Omental fat pad (tissue), 4 donors: Measurements from ENCODE around the gene EIF2S2. TPM values are rescaled to one million over a fixed set of nuclear protein-coding genes. Genes with fewer than 3 reads are reported as not detected.

Experiments
- ATAC-seq: fragments of 150-250 bp; one replicate; pipeline ENCODE4 v1.9.1; 2016; ENCODE audit warnings: mild to moderate bottlenecking, moderate library complexity; ENCODE audit not compliant: low FRiP score
- DNase-seq: peaks from one replicate; pipeline ENCODE4 v3.0.0-alpha.2; 2019; ENCODE audit warnings: low spot score
- total RNA-seq, 4 donors: library from RNA; depleted of rRNA; stranded (reverse); fragments of >200 nt; gene quantifications; one replicate each; pipeline ENCODE4 v1.1.0, GENCODE V29; 2016
- TF ChIP-seq, protein P1 (sequence below), 3 donors: fragments of 450-650 bp; IDR thresholded peaks; one replicate each; pipeline ENCODE4 v1.5.1; 2016 to 2017; ENCODE audit warnings: antibody characterized with exemption in 3 of 3, mild to moderate bottlenecking in 3 of 3, moderate library complexity in 2 of 3

EIF2S2 gene
- total RNA-seq, 4 donors from 2014 or later: 39.2 to 64.8 (median 51.7) TPM

GRCh38 chr20:34093895-34094294 is 18.1 kb downstream of the EIF2S2 start:
- DNase-seq: no peak
- TF ChIP-seq, protein P1, sequence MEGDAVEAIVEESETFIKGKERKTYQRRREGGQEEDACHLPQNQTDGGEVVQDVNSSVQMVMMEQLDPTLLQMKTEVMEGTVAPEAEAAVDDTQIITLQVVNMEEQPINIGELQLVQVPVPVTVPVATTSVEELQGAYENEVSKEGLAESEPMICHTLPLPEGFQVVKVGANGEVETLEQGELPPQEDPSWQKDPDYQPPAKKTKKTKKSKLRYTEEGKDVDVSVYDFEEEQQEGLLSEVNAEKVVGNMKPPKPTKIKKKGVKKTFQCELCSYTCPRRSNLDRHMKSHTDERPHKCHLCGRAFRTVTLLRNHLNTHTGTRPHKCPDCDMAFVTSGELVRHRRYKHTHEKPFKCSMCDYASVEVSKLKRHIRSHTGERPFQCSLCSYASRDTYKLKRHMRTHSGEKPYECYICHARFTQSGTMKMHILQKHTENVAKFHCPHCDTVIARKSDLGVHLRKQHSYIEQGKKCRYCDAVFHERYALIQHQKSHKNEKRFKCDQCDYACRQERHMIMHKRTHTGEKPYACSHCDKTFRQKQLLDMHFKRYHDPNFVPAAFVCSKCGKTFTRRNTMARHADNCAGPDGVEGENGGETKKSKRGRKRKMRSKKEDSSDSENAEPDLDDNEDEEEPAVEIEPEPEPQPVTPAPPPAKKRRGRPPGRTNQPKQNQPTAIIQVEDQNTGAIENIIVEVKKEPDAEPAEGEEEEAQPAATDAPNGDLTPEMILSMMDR (IDR thresholded peaks at IDR 0.05): no peak

DNA sequence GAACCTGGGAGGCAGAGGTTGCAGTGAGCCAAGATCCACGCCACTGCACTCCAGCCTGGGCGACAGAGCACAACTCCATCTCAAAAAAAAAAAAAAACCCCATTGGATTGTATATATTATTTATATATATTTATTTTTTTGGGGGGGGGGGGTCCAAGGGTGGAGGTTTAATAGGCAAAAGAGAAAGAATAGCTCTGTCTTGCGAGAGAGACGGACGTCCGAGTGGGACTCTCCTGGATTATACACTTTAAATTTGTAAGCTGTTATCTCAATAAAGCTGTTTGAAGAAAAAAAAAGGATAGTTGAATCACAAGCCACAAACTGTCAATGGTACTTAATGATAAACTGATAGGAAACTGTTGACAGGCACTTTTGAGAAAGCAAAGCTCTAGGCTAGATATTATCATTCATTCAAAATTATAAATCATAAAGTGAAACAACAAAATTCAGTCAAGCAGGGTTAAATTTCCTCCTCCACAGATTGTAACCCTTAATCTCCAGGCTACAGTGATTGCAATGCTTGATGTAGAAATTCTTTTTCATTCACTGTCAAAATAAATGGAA is 20.3 kb downstream of the EIF2S2 start:
- TF ChIP-seq, protein P1 (IDR thresholded peaks at IDR 0.05): no peak
- no peak for DNase-seq

More at GRCh38 chr20:34093895-34094294, 18.1 kb downstream of the EIF2S2 start:
- ATAC-seq: no peak

DNA sequence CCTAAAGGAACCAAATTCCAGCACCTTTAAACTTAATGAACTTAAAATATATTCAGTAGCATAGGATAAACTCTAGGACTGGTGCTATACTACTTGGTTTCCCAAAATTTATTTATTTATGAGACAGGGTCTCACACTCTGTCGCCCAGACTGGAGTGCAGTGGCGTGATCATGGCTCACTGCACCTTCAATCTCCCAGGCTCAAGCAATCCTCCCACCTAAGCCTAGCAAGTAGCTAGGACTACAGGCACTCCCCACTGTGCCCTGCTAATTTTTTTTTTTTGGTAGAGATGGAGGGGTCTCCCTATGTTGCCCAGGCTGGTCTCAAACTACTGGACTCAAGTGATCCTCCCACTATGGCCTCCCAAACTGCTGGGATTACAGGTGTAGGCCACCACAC is 21.4 kb downstream of the EIF2S2 start:
- TF ChIP-seq, protein P1 (IDR thresholded peaks at IDR 0.05): no peak
- no peak for ATAC-seq
- no peak for DNase-seq

More for the DNA sequence above, 20.3 kb downstream of the EIF2S2 start:
- no peak for ATAC-seq

- no peak for ATAC-seq
- no peak for DNase-seq
- TF ChIP-seq, protein P1 (IDR thresholded peaks at IDR 0.05): no peak
These were observed 22.2 kb downstream of the EIF2S2 start for GRCh38 chr20:34089655-34090345.

DNA sequence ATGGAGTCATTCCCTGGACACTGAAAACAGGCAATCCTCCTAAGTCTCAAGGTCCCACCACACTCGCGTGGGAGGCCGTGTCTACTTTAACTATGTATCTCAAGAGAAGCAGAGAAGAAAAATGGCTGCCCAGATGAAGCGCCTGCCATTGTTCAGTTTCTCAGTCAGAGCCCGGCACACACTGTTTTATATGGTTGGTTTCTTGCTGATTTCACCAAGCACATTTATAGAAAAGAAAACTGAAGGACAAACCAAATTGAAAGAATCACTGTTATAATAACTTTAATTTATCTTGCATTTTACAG is 22.9 kb downstream of the EIF2S2 start:
- no peak for DNase-seq
- no peak for ATAC-seq
- TF ChIP-seq, protein P1 (IDR thresholded peaks at IDR 0.05): no peak

DNA sequence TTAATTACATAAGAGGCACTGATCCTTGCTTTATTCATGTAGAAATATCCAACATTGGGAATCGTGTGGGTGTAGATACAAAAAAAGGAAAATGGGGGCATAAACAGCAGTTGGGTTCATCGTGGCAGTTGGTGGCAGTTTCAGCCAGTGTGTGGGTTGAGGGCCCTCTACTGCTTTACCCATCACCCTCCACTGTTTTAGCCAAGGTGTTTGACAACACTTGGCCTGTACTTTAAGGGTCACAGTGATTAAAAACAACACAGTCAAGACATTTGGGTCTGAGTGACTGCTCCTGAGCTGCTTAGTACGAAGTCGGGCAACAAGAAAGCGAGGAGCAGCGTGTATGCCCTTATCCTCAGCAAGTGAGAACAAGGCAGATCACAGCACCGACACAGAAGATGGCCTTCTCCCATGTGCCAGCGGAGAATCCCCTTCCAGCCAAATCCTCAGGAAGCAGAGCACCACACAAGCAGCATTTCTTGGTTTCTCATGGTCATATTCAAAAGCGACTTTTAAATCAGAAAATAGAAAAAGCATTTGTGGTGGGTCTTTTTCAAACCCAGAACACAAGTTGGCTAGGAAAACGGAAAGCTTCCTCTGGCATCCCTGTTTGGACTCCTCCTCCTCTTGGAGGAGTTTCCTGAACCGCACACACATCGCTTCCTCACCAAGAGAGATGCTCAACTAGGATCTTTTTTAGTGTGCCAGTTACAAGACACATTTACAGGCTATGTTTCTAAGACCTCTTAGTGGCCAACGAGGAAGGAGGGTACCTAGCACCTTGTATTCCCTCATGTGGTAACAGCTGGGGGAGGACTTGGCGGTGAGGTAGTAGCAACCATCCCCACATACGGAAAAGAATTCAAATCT is 23.5 kb downstream of the EIF2S2 start:
- ATAC-seq (peak; percentile 11), DNase-seq (no peak)
- TF ChIP-seq, protein P1 (IDR thresholded peaks at IDR 0.05): no peak
